HG03103 (cell line): ENCODE data around the gene NCAPD2.
A peak's percentile ranks its signal among the peaks of the same experiment; 100 is the strongest.
"Not testable (repeated sequence)": the region's sequence is repeated elsewhere in the genome, so short reads cannot be mapped to it uniquely, and the experiment has no call there.

Experiments
- ATAC-seq: cut with Tn5 transposase; IDR thresholded peaks from one replicate; pipeline ENCODE4 v1.9.1; 2021; ENCODE audit warnings: low read depth; ENCODE audit not compliant: unreplicated experiment

NCAPD2 gene

GRCh38 chr12:6533923-6534694 is 40.2 kb downstream of the NCAPD2 start, which contains the start of gene GAPDH:
GAPDH (plus strand) TSS chr12:6534517; CDS start chr12:6534833, 316 bp downstream.
- peak; percentile 41 for ATAC-seq

DNA sequence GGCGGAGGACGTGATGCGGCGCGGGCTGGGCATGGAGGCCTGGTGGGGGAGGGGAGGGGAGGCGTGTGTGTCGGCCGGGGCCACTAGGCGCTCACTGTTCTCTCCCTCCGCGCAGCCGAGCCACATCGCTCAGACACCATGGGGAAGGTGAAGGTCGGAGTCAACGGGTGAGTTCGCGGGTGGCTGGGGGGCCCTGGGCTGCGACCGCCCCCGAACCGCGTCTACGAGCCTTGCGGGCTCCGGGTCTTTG is 40.7 kb downstream of the NCAPD2 start:
- no peak for ATAC-seq

DNA sequence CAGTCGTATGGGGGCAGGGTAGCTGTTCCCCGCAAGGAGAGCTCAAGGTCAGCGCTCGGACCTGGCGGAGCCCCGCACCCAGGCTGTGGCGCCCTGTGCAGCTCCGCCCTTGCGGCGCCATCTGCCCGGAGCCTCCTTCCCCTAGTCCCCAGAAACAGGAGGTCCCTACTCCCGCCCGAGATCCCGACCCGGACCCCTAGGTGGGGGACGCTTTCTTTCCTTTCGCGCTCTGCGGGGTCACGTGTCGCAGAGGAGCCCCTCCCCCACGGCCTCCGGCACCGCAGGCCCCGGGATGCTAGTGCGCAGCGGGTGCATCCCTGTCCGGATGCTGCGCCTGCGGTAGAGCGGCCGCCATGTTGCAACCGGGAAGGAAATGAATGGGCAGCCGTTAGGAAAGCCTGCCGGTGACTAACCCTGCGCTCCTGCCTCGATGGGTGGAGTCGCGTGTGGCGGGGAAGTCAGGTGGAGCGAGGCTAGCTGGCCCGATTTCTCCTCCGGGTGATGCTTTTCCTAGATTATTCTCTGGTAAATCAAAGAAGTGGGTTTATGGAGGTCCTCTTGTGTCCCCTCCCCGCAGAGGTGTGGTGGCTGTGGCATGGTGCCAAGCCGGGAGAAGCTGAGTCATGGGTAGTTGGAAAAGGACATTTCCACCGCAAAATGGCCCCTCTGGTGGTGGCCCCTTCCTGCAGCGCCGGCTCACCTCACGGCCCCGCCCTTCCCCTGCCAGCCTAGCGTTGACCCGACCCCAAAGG is 41.2 kb downstream of the NCAPD2 start:
- no peak for ATAC-seq

DNA sequence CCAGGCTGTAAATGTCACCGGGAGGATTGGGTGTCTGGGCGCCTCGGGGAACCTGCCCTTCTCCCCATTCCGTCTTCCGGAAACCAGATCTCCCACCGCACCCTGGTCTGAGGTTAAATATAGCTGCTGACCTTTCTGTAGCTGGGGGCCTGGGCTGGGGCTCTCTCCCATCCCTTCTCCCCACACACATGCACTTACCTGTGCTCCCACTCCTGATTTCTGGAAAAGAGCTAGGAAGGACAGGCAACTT is 41.7 kb downstream of the NCAPD2 start:
- no peak for ATAC-seq

GRCh38 chr12:6535960-6536847 is 42.3 kb downstream of the NCAPD2 start:
- no peak for ATAC-seq

DNA sequence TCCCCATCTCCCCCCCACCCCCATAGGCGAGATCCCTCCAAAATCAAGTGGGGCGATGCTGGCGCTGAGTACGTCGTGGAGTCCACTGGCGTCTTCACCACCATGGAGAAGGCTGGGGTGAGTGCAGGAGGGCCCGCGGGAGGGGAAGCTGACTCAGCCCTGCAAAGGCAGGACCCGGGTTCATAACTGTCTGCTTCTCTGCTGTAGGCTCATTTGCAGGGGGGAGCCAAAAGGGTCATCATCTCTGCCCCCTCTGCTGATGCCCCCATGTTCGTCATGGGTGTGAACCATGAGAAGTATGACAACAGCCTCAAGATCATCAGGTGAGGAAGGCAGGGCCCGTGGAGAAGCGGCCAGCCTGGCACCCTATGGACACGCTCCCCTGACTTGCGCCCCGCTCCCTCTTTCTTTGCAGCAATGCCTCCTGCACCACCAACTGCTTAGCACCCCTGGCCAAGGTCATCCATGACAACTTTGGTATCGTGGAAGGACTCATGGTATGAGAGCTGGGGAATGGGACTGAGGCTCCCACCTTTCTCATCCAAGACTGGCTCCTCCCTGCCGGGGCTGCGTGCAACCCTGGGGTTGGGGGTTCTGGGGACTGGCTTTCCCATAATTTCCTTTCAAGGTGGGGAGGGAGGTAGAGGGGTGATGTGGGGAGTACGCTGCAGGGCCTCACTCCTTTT is 43.1 kb downstream of the NCAPD2 start:
- no peak for ATAC-seq

GRCh38 chr12:6537580-6538419 is 43.9 kb downstream of the NCAPD2 start:
- not testable (repeated sequence) for ATAC-seq

- ATAC-seq = no peak
Observed at GRCh38 chr12:6538420-6539313, 44.8 kb downstream of the NCAPD2 start.

DNA sequence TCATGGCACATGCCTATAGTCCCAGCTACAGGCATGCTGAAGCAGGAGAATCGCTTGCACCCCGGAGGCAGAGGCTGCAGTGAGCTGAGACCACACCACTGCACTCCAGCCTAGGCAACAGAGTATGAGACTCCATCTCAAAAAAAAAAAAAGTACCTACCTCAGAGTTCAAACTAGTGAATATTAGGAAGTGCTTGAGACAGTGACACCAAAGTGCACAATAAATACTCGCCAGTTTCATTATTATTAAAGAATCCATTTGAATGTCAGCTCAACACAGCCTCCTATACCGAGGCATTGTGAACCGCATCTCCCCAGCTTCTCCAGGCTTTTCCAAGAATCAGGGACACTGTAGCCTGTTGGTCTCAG is 45.4 kb downstream of the NCAPD2 start:
- ATAC-seq = no peak

- ATAC-seq = no peak
Observed at GRCh38 chr12:6539707-6540134, 45.8 kb downstream of the NCAPD2 start.

GRCh38 chr12:6540181-6540877 is 46.4 kb downstream of the NCAPD2 start:
- no peak for ATAC-seq

DNA sequence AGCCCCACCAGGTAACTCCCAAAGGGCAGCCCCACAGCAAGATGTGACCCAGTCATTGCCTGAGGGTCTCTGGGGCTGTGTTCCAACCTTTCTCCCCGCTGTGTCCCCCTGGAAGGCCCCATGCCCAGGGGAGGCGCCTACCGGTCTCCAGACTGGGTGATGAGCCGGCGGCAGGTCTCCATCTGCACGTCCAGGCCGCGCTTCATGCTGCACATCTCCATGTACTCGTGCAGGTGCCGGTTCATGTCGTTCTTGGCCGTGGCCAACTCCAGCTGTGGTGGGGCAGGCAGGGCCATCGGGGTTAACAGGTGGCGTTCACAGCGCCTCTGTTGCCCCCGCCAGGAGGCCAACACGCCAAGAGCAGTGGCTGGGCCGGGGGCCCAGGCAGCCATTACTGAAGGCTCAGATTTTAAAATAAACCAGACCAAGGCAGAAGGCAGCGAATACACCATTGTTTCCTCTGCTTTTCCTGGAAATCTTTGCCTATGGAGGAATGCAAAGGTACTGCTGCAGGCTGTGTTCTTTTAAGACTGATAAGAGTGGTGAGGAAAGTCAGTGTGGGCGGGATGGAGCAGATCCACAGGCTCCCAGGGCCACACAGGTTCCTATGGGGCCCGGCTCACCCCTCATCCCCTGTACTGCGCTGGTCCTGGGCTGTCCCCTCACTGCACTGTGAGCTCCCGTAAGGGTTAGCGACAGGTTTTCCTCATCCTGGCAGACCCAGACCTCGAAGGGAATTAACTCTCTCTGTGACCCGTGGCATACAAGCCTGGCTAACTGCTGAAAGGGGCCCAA is 47.7 kb downstream of the NCAPD2 start:
- no peak for ATAC-seq

DNA sequence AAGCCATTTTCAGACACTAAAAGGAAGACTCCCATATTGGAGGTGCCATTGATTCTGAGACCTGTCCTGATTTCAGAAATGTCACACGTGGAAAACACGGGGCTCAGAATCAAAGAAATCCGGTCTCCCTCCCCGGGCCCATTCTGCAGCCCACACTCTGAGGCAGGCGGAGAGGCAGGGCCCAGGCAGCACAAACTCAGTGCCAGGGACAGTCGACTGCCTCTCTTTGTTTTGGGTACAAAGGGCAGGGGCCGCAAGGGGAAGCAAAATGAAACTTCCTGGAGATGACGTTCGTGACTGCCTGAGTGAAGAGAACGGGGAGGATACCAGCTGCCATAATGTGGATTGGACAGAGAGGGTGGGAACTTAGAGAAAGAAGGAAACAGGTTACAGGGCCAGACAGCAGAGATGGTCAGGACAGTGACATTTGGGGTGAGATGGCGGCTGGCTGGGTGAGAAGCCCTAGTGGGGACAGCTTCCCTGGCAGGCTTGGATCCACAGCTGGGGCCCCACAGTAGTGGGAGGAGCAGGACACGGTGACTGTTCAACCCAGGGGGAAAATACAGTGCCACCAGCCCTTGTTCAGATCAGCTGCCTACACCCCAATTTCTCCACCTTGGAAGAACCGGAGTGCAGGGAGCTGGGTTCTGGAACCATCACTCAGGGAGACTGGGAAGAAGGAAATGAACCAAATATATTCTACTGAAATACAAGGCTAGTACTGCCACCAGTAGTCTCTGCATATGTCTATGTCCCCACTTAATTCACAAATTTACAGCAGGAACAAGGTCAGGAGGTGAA is 48.5 kb downstream of the NCAPD2 start:
- ATAC-seq = no peak

GRCh38 chr12:6546016-6546415 is 52.1 kb downstream of the NCAPD2 start:
- no peak for ATAC-seq

- no peak for ATAC-seq
Observed at GRCh38 chr12:6547566-6547965, 53.7 kb downstream of the NCAPD2 start.

- no peak for ATAC-seq
Observed at GRCh38 chr12:6547987-6548386, 54.1 kb downstream of the NCAPD2 start.

DNA sequence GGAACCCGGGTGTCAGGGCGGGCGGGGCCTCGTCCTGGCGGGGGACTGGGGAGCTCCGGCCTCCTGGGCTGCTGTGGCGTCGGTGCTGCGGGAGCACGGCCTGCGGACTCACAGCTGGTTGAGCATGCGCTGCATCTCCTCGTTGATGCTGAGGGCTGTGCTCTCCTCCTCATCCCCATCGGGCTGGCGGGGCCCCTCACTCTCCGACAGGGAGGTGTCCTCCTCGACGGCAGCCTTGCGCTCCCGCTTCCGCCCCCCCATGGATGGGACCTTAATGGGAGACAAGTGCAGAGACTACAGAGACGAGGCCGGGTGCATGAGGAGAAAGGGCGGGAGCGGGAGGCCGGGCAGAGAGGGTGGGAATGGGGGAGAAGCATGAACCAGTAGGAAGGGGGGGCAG is 54.7 kb downstream of the NCAPD2 start:
- no peak for ATAC-seq
